Uterus (tissue), 2 donors: Measurements from ENCODE around the gene NEGR1.

Experiments used
- POLR2A ChIP-seq, 2 donors: fragments of 450-650 bp; IDR thresholded peaks; one replicate each; pipeline ENCODE4 v1.6.1; 2016; ENCODE audit warnings: antibody characterized with exemption in 2 of 2, mild to moderate bottlenecking in 1 of 2, moderate library complexity in 1 of 2
- TF ChIP-seq, protein P1 (sequence below), 4 experiments: fragments of 200-600 bp in 2 of 4; fragments of 450-650 bp in 2 of 4; sonication (generic) in 2 of 4; IDR thresholded peaks; one replicate each; pipeline ENCODE4 v1.5.1; 2016 to 2019; ENCODE audit warnings: antibody characterized with exemption in 4 of 4, mild to moderate bottlenecking in 2 of 4, moderate library complexity in 1 of 4

DNA sequence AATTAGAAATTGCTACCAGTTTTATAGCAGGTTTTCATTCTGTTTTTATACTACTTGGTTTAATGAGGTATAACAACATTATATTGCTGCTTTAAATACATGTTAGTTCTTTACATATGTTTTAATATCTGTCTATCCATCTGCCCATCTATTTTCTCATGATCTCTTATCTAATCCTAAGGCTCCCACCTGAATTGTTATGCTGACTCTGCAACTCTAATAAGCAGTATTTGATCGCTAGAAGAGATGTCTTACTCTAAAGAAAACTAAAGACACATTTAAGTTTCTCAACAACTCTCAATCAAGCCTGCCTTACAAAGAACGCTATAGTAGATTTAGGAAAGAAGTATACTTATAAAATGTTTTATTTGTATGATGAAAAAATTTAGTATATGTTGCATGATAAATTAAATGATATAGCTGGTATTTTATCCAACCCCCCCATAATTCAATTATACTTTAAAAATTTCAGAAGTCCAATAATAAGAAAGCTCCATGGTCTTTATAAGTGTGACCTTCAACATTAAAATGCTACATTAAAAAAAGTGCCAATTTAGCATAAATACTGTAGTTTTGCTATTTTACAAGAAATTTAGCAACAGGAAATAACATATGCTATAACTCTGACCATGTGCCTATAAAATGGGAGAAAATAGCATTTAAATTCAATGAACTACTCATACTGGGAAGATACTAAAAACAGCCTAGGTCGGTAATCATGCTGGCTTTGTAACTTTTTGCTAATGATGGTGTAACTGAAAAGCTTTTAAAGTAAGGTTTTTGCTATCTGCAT is 180.3 kb downstream of the NEGR1 start:
- TF ChIP-seq POLR2A (IDR thresholded peaks at IDR 0.05): no peak
- TF ChIP-seq, protein P1, sequence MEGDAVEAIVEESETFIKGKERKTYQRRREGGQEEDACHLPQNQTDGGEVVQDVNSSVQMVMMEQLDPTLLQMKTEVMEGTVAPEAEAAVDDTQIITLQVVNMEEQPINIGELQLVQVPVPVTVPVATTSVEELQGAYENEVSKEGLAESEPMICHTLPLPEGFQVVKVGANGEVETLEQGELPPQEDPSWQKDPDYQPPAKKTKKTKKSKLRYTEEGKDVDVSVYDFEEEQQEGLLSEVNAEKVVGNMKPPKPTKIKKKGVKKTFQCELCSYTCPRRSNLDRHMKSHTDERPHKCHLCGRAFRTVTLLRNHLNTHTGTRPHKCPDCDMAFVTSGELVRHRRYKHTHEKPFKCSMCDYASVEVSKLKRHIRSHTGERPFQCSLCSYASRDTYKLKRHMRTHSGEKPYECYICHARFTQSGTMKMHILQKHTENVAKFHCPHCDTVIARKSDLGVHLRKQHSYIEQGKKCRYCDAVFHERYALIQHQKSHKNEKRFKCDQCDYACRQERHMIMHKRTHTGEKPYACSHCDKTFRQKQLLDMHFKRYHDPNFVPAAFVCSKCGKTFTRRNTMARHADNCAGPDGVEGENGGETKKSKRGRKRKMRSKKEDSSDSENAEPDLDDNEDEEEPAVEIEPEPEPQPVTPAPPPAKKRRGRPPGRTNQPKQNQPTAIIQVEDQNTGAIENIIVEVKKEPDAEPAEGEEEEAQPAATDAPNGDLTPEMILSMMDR (IDR thresholded peaks at IDR 0.05): no peak
